Measurements from ENCODE around the gene MCF2.

MCF2 gene

GRCh38 chrX:139738581-139738980, 30.6 kb upstream of the MCF2 start:
- no peaks in the 10 kb centered on the region for H3K9me2 ChIP-seq (replicated peaks; ENCODE audit: control insufficient read depth, low read length)
- H3K9me3 ChIP-seq (ENCODE audit: control insufficient read depth, insufficient read depth, low read length): no peaks in the 10 kb centered on the region
- no peaks in the 10 kb centered on the region for H3K36me3 ChIP-seq (ENCODE audit: control insufficient read depth, low read length)
- H3K4me2 ChIP-seq (ENCODE audit: low read length): no peak overlapping the region
- no peak for TF ChIP-seq CTCF (IDR thresholded peaks at IDR 0.05; ENCODE audit: low read depth, low read length, poor library complexity, severe bottlenecking)
- TF ChIP-seq EZH2phosphoT487 (IDR thresholded peaks at IDR 0.05; ENCODE audit: borderline replicate concordance, low read length): no peak
- no peak overlapping the region for H3K4me3 ChIP-seq (ENCODE audit: low read length)
- H3K27ac ChIP-seq (ENCODE audit: low read depth, low read length): no peak overlapping the region
- H4K20me1 ChIP-seq (ENCODE audit: control insufficient read depth, insufficient read depth, low read depth, low read length): no peaks in the 10 kb centered on the region
- no peaks in the 10 kb centered on the region for H3F3A ChIP-seq (ENCODE audit: control insufficient read depth, insufficient read depth)
- no peaks in the 10 kb centered on the region for H3K79me2 ChIP-seq (ENCODE audit: control insufficient read depth, low read length)
- no peaks in the 10 kb centered on the region for H3K27me3 ChIP-seq (ENCODE audit: control insufficient read depth, low read length)
- no peaks in the 10 kb centered on the region for H3K4me1 ChIP-seq (ENCODE audit: control insufficient read depth, low read length)

DNA sequence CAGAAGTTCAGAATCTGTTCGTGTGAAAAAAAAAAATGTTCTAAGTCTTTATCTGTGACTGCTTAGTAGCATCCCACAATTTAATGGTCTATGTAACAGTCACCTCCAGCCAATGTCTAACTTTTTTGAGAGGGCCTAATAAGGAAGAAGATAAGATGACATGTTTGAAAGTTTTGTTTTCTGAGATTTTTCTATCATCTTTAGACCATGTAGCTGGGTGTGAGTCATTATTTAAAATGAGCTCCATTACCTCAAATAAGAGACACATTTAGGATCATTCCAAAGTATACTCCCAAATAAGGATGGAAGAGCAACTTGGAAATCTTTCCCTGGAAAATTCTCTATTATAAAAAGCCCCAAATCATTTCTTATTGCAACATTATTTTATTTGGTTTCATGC, 28.2 kb upstream of the MCF2 start:
- Histone ChIP-seq H3K9me3 (ENCODE audit: control insufficient read depth, insufficient read depth, low read length) (no peaks in the 10 kb centered on the region), H3K4me2 (ENCODE audit: low read length) (no peak overlapping the region), H3K36me3 (ENCODE audit: control insufficient read depth, low read length) (no peaks in the 10 kb centered on the region), H3K79me2 (ENCODE audit: control insufficient read depth, low read length) (no peaks in the 10 kb centered on the region), H3K27me3 (ENCODE audit: control insufficient read depth, low read length) (no peaks in the 10 kb centered on the region), H3K4me3 (ENCODE audit: low read length) (no peak overlapping the region), H3K27ac (ENCODE audit: low read depth, low read length) (no peak overlapping the region), H3F3A (ENCODE audit: control insufficient read depth, insufficient read depth) (no peaks in the 10 kb centered on the region), H3K4me1 (ENCODE audit: control insufficient read depth, low read length) (no peaks in the 10 kb centered on the region), H4K20me1 (ENCODE audit: control insufficient read depth, insufficient read depth, low read depth, low read length) (no peaks in the 10 kb centered on the region), H3K9me2 (replicated peaks; ENCODE audit: control insufficient read depth, low read length) (no peaks in the 10 kb centered on the region)
- TF ChIP-seq EZH2phosphoT487 (IDR thresholded peaks at IDR 0.05; ENCODE audit: borderline replicate concordance, low read length) (no peak), CTCF (IDR thresholded peaks at IDR 0.05; ENCODE audit: low read depth, low read length, poor library complexity, severe bottlenecking) (no peak)

DNA sequence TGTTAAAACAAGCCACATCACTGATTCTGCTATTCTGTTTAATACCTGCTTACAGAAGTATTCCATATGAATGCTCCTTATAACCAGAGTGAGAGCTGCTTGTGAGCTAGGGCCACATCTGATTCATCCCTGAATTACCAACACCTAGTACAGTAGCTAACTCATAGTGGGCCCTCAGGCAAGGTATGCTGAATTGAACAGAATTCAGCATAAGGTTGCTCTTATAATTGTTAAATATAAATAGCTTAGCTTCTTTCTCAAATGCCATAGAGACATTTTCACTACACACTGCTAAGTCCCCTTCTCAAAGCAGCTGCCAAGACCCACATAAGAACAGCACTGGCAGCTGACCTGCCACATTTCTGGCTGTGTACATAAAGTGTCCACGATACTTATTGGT, 27.0 kb upstream of the MCF2 start:
- no peaks in the 10 kb centered on the region for H3K36me3 ChIP-seq (ENCODE audit: control insufficient read depth, low read length)
- H3K9me3 ChIP-seq (ENCODE audit: control insufficient read depth, insufficient read depth, low read length): no peaks in the 10 kb centered on the region
- H3K27ac ChIP-seq (ENCODE audit: low read depth, low read length): no peak overlapping the region
- no peaks in the 10 kb centered on the region for H3K4me1 ChIP-seq (ENCODE audit: control insufficient read depth, low read length)
- H4K20me1 ChIP-seq (ENCODE audit: control insufficient read depth, insufficient read depth, low read depth, low read length): no peaks in the 10 kb centered on the region
- no peaks in the 10 kb centered on the region for H3F3A ChIP-seq (ENCODE audit: control insufficient read depth, insufficient read depth)
- no peak overlapping the region for H3K4me2 ChIP-seq (ENCODE audit: low read length)
- no peaks in the 10 kb centered on the region for H3K27me3 ChIP-seq (ENCODE audit: control insufficient read depth, low read length)
- no peak overlapping the region for H3K4me3 ChIP-seq (ENCODE audit: low read length)
- no peaks in the 10 kb centered on the region for H3K9me2 ChIP-seq (replicated peaks; ENCODE audit: control insufficient read depth, low read length)
- H3K79me2 ChIP-seq (ENCODE audit: control insufficient read depth, low read length): no peaks in the 10 kb centered on the region
- TF ChIP-seq CTCF (IDR thresholded peaks at IDR 0.05; ENCODE audit: low read depth, low read length, poor library complexity, severe bottlenecking) (no peak), EZH2phosphoT487 (IDR thresholded peaks at IDR 0.05; ENCODE audit: borderline replicate concordance, low read length) (no peak)

DNA sequence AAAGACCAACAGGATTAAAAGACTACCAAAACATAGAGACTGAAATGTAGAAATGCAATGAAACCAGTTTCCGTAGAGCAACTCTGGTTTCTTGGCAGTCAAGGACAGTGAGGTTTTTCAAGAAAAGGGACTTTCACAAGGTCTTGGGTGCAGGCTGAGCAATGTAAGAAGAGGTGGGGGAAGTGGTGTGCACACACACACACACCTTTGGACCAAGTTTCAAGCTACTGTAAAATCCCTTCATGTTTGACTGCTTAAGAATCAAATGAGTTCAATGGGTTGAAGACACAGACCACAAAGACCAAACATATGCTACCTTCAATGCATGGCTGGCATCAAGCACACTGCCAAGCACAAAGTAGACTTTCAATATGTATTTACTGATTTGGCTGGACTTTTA, 17.8 kb upstream of the MCF2 start:
- TF ChIP-seq EZH2phosphoT487 (IDR thresholded peaks at IDR 0.05; ENCODE audit: borderline replicate concordance, low read length) (no peak), CTCF (IDR thresholded peaks at IDR 0.05; ENCODE audit: low read depth, low read length, poor library complexity, severe bottlenecking) (no peak)
- no peaks in the 10 kb centered on the region for H3K9me3 ChIP-seq (ENCODE audit: control insufficient read depth, insufficient read depth, low read length)
- no peak overlapping the region for H3K4me3 ChIP-seq (ENCODE audit: low read length)
- H3K27ac ChIP-seq (ENCODE audit: low read depth, low read length): no peak overlapping the region
- H3K9me2 ChIP-seq (replicated peaks; ENCODE audit: control insufficient read depth, low read length): no peaks in the 10 kb centered on the region
- no peaks in the 10 kb centered on the region for H3K36me3 ChIP-seq (ENCODE audit: control insufficient read depth, low read length)
- no peak overlapping the region for H3K4me2 ChIP-seq (ENCODE audit: low read length)
- H3K27me3 ChIP-seq (ENCODE audit: control insufficient read depth, low read length): no peaks in the 10 kb centered on the region
- H4K20me1 ChIP-seq (ENCODE audit: control insufficient read depth, insufficient read depth, low read depth, low read length): no peaks in the 10 kb centered on the region
- no peaks in the 10 kb centered on the region for H3K4me1 ChIP-seq (ENCODE audit: control insufficient read depth, low read length)
- no peaks in the 10 kb centered on the region for H3K79me2 ChIP-seq (ENCODE audit: control insufficient read depth, low read length)
- no peaks in the 10 kb centered on the region for H3F3A ChIP-seq (ENCODE audit: control insufficient read depth, insufficient read depth)
